Measurements from ENCODE around the gene FOXN3.

GRCh38 chr14:89277203-89277602 is 139.8 kb downstream of the FOXN3 start:
- TF ChIP-seq L3MBTL2 (conservative IDR thresholded peaks at IDR 0.05) (no peak), SP1 (IDR thresholded peaks at IDR 0.05) (no peak), FOXK2 (IDR thresholded peaks at IDR 0.05) (no peak), FOXM1 (IDR thresholded peaks at IDR 0.05; ENCODE audit: borderline replicate concordance) (no peak), SUZ12 (IDR thresholded peaks at IDR 0.05) (no peak)
- TF ChIP-seq, protein P1, sequence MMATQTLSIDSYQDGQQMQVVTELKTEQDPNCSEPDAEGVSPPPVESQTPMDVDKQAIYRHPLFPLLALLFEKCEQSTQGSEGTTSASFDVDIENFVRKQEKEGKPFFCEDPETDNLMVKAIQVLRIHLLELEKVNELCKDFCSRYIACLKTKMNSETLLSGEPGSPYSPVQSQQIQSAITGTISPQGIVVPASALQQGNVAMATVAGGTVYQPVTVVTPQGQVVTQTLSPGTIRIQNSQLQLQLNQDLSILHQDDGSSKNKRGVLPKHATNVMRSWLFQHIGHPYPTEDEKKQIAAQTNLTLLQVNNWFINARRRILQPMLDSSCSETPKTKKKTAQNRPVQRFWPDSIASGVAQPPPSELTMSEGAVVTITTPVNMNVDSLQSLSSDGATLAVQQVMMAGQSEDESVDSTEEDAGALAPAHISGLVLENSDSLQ (IDR thresholded peaks at IDR 0.05): no peak
